GM04504 (cell line): Measurements from ENCODE around the gene TPK1.
"Not testable (repeated sequence)": the region's sequence is repeated elsewhere in the genome, so short reads cannot be mapped to it uniquely, and the experiment has no call there.

Source experiments
- DNase-seq: peaks from one replicate; pipeline ENCODE4 v3.0.0-alpha.2; 2012; ENCODE audit warnings: low read depth

The TPK1 gene

DNA sequence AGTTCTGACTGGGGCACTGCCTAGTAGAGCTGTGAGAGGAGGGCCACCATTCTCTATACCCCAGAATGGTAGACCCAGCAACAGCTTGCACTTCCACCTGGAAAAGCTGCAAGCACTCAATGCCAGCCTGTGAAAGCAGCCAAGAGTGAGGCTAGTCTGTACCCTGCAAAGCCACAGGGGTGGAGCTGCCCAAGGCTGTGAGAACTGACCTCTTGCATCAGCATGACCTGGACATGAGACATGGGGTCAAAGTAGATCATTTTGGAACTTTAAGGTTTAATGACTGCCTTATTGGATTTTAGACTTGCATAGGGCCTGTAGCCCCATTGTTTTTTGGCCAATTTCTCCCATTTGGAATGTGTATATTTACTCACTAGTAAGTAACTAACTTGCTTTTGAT is 206.3 kb downstream of the TPK1 start:
- DNase-seq: no peak

DNA sequence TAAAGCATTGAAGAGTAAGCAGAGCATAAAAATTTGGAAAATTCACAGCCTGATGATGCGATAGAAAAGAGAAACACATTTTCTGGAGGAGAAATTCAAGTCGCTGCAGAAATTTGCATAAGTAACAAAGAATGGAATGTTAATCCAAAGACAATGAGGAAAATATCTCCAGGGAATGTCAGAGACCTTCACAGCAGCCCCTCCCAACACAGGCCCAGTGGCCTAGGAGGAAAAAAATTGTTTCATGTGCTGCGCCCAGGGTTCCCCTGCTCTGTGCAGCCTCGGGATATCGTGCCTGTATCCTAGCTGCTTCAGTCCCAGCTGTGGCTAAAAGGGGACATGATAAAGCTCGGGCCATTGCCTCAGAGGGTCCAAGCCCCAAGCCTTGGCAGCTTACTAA is 206.8 kb downstream of the TPK1 start:
- DNase-seq: no peak

DNA sequence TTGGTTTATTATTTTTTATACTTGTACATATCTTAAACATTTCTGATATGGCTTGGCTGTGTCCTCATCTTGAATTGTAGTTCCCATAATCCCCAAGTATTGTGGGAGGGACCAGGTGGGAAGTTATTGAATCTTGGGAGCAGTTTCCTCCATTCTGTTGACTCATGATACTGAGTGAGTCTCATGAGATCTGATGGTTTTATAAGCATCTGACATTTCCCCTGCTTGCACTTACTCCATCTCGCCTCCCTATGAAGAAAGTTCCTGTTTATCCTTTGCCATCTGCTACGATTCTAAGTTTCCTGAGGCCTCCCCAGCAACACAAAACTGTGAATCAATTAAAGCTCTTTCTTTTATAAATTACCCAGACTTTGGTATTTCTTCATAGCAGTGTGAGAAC is 207.7 kb downstream of the TPK1 start:
- DNase-seq: no peak

DNA sequence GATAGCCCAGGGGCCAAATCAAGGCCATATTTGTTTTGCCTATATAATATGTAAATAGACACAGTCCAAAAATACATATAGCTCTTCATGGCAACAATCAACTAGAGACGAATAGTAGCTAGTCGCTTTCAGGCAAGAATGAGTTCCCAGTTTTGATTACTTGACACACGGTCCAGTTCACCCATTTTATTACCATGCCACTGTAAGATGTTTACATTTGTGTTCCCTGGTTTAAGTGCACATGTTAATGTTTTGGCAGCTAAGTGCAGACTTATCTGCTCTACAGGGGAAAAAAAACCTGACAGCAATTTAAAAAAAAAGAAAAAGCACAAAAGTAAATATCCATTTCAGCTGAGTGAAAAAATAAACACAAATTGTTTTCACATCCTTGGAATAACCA is 213.1 kb downstream of the TPK1 start:
- DNase-seq: no peak

DNA sequence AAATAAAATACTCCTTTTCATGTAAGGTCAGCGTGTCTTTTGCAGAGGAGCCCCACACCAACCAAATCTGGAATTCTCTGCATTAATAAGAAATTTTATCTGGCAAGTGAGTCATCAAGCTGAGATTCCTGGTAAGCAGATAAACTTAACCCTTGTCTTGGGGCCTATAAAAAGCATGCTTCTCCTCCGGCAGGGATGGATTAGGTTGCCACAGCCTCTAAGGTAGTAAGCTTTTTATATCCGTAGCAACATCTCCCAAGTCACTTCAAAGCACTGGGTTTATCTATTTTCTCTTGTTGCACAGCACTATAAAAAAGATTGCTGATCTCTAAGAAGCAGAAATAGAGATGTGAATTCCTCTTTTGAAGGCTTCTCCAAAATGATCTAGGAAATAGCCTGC is 229.6 kb downstream of the TPK1 start:
- DNase-seq: no peak

DNA sequence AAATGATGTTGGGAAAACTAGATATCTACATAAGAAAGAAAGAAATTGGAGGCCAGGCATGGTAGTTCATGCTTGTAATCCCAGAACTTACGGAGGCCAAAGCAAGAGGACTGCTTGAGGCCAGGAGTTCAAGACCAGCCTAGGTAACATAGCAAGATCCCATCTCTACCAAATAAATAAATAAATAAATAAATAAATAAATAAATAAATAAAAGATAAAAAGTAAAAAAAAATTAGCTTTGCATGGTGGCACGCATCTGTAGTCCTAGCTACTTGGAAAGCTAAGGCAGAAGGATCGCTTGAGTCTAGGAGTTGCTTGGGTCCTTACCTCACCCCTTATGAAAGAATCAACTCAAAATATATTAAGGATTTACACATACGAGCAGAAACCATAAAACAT is 238.9 kb downstream of the TPK1 start:
- no peak for DNase-seq

DNA sequence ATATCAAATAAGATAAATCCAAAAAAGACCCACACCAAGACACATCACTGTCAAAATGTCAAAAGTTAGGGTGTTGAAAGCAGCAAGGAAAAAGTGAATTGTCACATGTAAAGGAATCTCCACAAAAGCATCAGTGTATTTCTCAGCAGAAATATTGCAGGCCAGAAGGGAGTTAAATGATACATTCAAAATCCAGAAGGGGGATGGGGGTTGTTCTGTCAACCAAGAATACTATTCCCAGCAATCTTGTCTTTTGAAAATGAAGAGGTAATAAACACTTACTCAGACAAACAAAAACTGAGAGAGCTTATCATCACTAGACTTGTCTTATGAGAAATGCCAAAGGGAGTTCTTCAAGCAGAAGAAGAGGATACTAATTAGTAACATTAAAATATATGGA is 241.3 kb downstream of the TPK1 start:
- no peak for DNase-seq

DNA sequence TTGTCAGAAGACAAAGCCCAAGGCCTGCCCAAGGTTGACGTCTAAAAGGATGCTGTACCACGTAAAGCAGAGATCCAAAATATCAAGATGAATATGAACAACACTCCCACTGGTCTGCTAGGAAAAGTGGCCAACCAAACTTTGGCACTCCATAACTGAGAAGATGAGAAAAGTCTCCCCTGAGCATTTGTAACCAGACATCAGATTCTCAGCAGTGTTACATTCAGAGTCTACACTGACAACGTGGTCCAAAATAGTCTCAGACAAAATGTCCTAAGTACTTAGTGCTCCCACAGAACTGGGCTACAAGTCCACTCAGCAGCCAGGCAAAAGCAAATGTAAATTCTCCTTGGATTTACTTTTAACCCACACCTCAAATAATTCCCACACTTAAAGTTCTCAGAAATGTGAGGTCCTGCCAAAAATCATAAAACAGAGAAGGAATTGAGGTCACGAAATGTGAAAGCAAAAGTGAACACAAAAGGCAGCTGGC is 247.2 kb downstream of the TPK1 start:
- DNase-seq: no peak

DNA sequence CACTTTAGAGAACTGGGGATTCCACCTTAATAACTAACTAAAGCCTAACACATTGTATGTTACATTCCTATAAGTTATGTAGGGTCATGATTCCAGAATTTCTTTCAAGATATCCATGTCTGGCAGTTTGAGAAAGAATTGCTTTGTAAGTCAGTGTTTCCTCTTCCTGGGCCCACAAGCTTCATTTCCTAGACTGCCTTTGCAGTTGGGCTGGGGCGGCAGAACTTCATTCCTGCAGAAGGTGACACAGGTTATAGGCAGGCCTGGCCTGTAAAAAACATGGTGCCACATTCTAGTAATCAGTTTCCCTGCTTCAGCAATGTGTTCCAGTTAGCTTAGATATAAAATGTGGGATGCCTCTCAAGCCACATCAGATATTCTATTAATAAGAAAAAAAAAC is 248.2 kb downstream of the TPK1 start:
- no peak for DNase-seq

DNA sequence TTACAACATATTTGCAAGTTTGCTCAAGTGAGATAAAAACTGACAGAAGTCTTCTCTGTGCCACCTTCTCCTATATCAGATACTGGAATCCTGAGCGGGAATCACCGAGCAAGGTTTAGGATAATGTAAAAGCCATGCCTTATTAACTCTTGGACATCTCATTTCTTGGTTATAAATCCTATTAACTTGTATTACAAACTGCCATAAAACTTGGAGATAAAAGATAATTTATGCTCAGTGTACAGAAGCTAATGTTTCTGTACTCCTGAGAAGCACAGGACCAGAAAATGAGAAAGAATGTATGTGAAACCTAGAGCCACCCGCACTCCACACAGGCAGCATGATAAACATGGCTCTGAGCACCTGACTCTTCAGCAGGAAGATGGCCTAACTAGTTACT is 251.1 kb downstream of the TPK1 start:
- no peak for DNase-seq

DNA sequence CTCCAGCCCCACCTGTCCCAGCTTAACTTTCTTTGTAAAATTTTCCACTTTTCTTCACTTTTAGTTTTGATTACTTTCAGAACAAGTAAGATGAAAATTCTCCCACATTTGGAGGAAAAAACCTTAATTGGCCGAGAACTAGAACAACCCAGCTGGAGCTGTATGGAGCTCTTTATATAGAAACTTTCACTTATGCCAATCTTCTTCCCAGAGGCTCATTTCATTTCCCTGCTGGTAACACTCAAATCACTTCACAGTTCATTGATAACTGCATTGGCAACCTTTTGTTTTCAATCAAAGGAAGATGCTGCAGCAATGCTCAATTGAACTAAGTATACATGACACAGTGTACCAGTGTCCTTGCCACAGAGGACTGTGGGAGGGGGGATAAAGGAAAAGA is 256.2 kb downstream of the TPK1 start:
- DNase-seq: no peak

DNA sequence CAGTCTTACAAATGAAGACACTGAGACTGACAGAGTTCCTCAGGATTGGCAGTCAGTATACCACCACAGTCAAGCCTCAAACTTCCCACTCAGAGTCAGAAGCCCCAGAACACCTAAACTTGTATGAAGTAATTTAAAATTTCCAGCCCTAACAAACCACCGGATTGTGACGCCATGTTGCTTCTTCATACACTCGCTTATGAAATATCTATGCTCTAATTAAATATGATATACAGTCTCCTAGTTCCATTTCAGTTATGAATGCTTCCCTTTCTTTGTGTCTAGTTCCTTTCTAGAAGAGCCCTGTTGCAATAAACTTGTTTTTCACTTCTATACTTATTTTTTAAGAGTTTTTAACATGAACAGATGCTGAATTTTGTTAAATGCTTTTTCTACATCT is 260.4 kb downstream of the TPK1 start:
- no peak for DNase-seq

DNA sequence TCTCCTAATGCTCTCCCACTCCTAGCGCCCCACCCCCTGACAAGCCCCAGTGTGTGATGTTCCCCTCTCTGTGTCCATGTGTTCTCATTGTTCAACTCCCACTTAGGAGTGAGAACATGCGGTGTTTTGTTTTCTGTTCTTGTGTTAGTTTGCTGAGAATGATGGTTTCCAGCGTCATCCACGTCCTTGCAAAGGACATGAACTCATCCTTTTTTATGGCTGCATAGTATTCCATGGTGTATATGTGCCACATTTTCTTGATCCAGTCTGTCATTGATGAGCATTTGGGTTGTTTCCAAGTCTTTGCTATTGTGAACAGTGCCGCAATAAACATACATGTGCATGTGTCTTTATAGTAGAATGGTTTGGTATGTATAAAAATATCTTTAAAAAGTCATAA is 261.1 kb downstream of the TPK1 start:
- not testable (repeated sequence) for DNase-seq

DNA sequence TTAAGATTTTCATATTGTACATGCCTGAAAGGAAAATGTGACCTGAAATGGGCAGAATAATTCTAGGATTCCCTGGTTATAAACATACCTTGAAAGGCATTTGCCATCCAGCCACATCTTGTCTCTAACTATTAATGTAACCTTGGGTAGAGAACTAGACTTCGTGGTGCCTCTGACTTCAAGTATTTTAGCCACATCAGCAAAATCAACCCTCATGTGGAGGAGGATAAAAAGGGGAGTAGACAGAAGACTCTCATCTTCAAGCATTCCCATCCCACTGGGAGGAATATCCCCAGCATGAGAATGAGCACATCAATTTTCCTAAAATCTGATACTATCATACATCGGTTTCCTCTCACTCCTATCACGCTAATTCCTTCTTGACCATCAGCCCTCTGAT is 267.6 kb downstream of the TPK1 start:
- DNase-seq: no peak

DNA sequence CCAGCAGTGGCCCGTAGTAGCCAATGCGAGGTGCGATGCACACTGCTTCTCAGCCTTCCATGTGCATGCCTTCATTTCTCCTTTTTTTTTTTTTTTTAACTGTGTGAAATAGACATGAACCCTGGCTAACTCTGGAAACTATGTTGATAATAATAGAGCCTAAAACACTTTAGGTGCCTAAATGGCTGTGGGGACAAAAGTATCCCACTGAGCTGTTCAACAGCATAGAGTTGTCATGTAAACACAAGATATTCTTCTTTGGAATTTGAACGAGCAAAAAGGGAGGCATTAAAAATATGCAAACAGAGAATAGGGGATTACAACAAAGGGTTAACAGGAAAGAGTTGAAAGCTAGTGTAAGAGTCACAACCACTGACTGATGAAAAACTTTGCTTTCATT is 270.3 kb downstream of the TPK1 start:
- DNase-seq: no peak

DNA sequence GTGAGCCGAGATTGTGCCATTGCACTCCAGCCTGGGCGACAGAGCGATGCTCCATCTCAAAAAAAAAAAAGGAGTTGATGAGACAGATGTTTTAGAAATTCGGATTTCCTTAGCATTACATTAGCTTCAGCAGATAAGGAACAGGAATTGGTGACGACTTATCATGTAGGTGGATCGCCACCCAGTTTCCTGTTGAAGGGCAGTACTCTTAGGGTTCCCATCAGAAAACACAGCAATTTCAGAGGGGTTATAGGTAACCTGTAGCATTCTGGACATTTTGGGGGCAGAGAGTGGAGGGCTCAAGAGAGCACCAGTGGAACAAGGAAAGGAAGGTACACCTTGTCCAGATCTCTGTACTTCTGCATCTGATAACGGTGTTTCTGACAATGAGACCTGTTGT is 286.0 kb downstream of the TPK1 start:
- no peak for DNase-seq

DNA sequence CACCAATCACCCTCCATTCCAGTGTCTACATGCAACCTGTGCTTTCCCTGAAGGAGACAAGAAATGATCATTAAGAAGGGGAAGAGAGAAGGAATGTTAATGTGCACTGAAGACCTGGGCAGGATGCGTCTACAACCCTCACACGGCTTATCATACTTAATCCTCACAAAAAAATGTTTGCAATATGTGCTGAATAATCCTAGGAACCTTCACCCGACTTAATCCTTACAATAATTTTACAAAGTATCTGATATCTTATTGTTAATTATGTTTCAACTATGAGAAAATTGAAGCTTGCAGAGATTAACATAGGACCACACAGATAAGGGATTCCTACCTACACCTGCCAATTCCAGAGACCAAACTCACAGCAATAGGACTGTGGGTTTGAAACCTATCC is 287.3 kb downstream of the TPK1 start:
- DNase-seq: no peak

DNA sequence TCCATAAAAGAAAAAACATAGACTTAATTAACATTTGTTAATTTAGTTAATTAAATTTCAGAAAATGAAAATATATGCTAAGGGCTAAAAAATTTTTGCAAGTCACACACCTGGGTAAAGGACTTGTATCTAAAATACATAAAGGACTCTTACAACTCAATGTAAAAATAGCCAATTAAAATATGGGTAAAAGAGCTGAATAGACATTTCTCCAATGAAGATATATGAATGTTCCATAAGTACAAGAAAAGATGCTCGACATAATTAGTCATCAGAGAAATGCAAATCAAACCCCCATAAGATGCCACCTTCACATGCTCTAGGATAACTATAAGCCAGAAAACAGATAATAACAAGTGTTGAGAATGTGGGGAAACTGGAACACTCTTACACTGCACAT is 288.0 kb downstream of the TPK1 start:
- no peak for DNase-seq

DNA sequence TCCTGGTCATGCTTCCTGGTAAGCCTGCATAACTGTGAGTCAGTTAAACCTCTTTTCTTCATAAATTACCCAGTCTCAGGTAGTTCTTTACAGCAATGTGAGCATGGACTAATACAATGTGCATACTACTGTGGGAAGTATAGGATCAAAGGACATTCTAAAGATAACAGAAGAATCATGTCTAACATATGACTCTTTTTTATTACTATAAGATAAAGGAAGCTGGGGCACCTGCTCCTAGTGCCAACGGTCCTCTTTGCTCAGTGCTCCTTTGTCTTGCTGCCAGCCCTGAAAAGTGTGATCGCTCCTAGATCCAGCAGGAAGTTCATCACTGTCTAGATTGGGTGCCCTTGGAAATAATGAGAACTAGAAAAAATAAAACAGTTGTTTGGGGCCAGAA is 289.1 kb downstream of the TPK1 start:
- no peak for DNase-seq

DNA sequence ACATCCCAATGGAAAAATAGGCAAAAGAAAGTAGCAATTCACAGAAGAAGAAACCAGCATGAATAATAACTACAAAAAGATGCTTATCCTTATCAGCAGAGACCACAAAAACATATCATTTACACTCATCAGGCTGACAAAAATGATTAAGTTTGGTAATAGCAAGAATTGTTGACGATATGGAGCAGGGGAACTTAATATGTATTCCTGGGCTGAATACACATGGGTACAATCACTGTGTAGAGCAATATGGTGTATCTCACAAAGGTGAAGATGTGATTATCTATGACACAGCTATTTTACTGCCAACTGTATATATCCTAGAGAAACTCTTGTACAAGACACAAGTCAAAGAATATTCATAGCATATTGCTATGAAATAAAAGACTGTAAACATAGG is 290.5 kb downstream of the TPK1 start:
- DNase-seq: no peak

DNA sequence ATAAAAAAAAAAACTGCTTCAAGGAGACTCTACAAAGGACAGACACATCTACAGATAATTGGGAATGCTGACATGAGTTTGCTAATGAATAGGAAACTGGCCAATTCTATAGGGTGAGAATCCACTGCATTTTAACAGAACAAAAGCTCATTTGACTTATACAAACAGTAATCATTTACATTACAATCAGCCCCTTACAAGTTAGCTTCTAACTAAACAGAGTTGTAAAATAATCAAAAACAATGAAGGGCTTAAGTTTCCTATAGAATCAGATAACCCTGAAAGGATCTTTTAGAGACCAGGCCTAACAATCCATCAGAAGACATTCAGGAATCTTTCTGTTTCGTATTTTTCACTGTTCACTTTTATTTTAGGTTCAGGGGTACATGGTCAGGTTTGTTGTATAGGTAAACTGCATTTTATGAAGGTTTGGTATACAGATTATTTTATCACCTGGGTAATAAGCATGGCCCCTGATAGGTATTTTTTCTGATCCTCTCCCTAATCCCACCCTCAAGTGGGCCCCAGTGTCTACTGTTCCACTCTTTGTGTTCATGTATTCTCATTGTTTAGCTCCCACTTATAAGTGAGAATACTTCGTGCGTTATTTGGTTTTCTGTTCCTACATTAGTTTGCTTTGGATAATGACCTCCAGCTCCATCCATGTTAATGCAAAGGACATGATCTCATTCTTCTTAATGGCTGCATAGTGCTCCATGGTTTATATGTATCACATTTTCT is 301.0 kb downstream of the TPK1 start:
- DNase-seq: no peak

DNA sequence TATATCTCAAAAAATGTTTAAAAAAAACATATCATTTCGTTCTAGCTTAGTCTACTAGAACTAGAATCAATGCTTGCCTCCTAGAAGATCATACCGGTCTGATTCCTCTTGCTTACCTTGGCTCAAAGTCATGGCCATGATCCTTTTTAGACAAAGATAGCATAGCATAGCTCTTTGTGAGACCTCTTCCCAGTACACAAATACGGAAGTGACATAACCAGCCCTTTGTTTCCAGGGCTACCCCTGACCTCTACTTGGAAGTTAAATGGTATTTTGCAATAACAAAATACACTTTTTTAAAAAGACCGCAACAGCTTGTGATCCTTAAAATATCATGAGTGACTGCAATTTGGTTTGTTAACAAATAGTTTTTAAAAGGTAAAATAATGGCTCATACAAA is 301.7 kb downstream of the TPK1 start:
- DNase-seq: no peak

DNA sequence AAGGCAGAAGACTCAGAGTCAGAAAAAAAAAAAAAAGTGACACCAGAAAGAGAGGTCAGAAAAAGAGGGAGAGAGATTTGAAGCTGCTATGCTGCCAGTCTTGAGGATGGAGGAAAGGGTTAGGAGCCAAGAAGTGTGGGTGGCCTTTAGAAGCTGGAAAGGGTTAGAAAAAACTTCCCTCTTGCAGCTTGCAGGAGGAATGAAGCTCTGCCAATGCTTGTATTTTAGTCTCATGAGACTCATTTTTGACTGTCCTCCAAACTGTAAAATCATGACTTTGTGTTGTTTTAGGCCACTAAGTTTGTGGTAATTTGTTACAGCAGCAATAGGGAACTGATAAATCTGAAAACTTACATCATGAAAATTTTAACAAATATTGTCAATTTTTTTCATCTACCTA is 304.7 kb downstream of the TPK1 start:
- no peak for DNase-seq

DNA sequence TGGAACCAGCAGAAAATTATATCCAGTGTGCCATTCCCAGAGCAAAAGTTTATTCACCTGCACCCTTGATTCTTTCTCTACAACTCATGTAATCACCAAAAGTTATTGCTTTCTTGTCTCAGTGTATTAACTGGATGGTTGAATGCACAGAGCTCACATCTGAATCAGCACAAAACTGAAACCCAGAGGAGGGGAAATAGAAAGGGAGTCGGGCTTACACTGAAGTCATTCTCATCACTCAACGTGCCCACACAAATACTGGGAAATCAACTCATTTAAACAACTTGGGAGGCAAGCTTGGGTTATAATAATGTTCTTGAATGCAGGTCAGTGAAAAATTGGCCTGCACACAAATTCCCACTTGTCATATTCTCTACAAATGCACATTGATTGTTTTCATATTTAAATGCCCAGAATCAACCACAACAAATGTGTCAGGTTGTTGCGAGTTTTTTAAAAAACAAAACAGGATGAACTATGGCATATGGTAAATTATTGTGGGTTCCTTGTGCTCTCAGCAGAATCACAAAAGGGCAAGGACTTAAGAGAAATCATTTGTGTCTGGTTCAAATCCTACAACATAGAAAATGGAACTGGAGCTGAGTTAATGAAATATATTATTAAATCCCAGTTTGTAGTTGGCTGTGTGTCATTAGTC is 306.5 kb downstream of the TPK1 start:
- DNase-seq: no peak
